SK-N-SH treated with all-trans-retinoic acid at 6 μM for 48 hours (cell line): ENCODE measurements around the gene CHRNG.

ENCODE experiments used
- ESRRG ChIP-seq: fragments of 250-450 bp; sonication (Bioruptor Pico); IDR thresholded peaks from 2 replicates; pipeline ENCODE4 v1.6.1; 2021; ENCODE audit warnings: mild to moderate bottlenecking
- OSR1 ChIP-seq: fragments of 250-450 bp; sonication (Bioruptor Pico); IDR thresholded peaks from 2 replicates; pipeline ENCODE4 v1.8.0; 2022; ENCODE audit warnings: moderate library complexity, mild to moderate bottlenecking, inconsistent platforms
- PATZ1 ChIP-seq: fragments of 250-450 bp; sonication (Bioruptor Pico); IDR thresholded peaks from 2 replicates; pipeline ENCODE4 v1.8.0; 2020; ENCODE audit warnings: mild to moderate bottlenecking, moderate library complexity, borderline replicate concordance
- POU6F1 ChIP-seq: fragments of 250-450 bp; sonication (Bioruptor Pico); IDR thresholded peaks from 2 replicates; pipeline ENCODE4 v1.8.0; 2021; ENCODE audit warnings: low read depth, mild to moderate bottlenecking, moderate library complexity, borderline replicate concordance
- RARB ChIP-seq: fragments of 250-450 bp; sonication (Bioruptor Pico); IDR thresholded peaks from 2 replicates; pipeline ENCODE4 v1.8.0; 2021; ENCODE audit warnings: mild to moderate bottlenecking, moderate library complexity
- SNAI2 ChIP-seq: fragments of 250-450 bp; sonication (Bioruptor Pico); IDR thresholded peaks from 2 replicates; pipeline ENCODE4 v1.5.0; 2020; ENCODE audit warnings: mild to moderate bottlenecking, moderate library complexity
- ZC3H10 ChIP-seq: fragments of 250-450 bp; sonication (Bioruptor Pico); IDR thresholded peaks from 2 replicates; pipeline ENCODE4 v1.5.1; 2021; ENCODE audit warnings: mild to moderate bottlenecking, moderate library complexity
- ZFP30 ChIP-seq: fragments of 450-650 bp; formaldehyde crosslinking; IDR thresholded peaks from 2 replicates; pipeline ENCODE4 v1.5.0; 2022; ENCODE audit warnings: mild to moderate bottlenecking, moderate library complexity
- ZNF8 ChIP-seq: fragments of 450-650 bp; formaldehyde crosslinking; IDR thresholded peaks from 2 replicates; pipeline ENCODE4 v1.5.0; 2020; ENCODE audit warnings: mild to moderate bottlenecking, moderate library complexity

- TF ChIP-seq RARB (CRISPR knock-in tag) (no peak), ZNF8 (CRISPR knock-in tag) (no peak), PATZ1 (CRISPR knock-in tag) (no peak), OSR1 (CRISPR knock-in tag) (no peak), ESRRG (CRISPR knock-in tag) (no peak), ZC3H10 (no peak), SNAI2 (no peak), ZFP30 (CRISPR knock-in tag) (no peak), POU6F1 (no peak)
These were observed 1.0 kb downstream of the CHRNG start for GRCh38 chr2:232540441-232541041.
